Stimulated activated CD4-positive, alpha-beta T cell treated with anti-CD3 and anti-CD28 coated beads, TNF-alpha, amount 100 ng/mL, for 24 hours (primary cell): ENCODE results near the gene RRP36.

ENCODE experiments used
- DNase-seq, 3 experiments: peaks; one replicate each; pipeline ENCODE4 v3.0.0-alpha.2; 2020; ENCODE audit warnings: low read depth in 3 of 3

The RRP36 gene

DNA sequence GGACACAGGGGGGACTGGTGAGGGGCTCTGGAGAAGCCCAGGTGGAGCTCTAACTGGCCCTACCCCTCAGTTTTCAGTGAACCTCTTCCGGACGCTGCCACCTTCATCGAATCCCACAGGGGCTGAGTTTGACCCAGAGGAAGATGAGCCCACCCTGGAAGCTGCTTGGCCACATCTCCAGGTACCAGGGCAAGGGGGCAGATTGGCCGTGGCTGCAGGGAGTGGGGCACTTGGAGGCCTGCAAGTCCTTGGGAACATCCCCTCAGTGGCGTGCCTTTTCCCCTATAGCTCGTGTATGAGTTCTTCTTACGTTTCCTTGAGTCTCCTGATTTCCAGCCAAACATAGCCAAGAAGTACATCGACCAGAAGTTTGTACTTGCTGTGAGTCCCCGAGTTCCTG is 14.3 kb upstream of the RRP36 start:
- DNase-seq = no peak

DNA sequence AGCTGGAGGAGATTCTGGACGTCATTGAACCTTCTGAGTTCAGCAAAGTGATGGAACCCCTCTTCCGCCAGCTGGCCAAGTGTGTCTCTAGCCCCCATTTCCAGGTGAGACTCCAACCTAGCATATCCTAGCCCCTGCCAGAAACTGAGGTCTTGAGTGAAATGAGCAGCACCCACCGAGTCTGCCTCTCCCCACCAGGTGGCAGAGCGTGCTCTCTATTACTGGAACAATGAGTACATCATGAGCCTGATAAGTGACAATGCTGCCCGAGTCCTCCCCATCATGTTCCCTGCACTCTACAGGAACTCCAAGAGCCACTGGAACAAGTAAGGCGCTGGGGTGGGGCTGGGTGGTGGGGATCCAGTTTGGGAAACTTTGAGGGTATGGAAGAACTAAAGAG is 12.3 kb upstream of the RRP36 start:
- peak in 1 of 3 experiments; percentile 22 for DNase-seq

DNA sequence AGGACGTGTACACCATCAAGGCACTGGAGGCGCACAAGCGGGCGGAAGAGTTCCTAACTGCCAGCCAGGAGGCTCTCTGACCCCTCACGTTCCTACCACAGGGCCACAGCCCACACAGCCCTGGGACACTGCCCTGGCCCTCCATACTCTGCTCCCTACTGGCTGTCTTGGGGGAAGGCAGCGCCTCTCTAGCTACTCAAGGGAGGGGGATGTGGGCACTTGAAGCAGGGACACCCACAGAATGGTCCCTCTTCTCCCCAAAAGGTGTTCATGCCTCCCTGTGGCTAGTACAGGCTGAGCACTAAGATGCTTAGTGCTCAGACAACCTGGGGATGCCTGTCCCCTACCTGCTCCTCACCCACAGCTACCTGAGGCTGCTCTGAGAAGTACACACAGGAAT is 10.2 kb upstream of the RRP36 start:
- DNase-seq = no peak

DNA sequence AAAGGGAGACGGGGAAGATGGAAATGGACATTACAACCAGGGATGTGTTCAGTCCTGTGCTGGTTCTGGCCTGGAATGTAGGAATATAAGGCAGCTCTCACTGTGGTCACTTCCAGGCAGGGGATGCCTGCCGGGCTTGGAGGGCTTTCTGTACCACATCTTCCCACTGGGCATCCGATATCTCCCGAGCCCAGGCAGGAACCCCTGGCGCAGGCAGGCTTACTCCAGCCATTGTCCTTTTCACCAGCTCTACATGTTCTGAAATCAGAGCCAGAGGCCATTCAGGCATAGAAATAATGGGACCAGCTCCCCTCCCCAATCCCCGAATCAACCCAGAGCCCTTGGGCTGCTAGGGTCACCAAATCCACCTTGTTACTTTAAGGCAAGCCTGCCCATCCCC is 9.1 kb upstream of the RRP36 start:
- no peak for DNase-seq

DNA sequence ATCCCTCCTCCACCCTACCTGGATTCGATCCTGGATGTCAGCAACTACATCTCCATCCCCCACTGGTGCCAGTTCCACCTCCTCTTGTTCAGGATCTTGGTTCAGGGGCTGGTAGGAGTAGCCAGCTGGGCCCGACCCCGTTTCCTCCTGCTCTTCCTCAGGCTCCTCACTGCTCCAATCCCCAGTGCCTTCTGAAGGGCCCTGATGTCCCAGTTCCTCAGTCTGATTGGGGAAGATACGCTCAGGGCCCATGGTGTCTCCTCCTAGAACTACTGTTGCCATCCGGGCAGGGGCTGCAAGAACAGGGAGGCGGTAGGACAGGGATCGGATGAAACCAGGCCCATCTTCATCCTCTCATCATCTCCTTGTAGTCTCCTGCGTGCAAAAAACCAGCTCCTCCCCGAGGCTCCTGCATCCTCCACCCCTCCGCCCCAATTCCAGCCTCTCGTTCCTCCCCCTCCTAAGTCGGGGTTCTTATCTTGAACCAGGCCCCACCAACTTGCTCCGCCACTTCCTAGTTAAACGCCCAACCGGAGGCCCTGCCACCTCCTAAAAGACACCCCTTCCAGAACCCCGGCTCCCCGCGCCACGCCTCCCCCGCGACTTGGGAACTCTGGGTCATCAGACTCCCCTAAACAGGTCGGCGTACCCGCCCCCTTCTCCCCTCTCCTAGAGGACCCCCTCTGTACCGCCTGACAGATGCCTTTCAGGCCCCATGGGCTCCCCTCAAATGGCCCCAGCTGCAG is 8.2 kb upstream of the RRP36 start:
- no peak for DNase-seq

DNA sequence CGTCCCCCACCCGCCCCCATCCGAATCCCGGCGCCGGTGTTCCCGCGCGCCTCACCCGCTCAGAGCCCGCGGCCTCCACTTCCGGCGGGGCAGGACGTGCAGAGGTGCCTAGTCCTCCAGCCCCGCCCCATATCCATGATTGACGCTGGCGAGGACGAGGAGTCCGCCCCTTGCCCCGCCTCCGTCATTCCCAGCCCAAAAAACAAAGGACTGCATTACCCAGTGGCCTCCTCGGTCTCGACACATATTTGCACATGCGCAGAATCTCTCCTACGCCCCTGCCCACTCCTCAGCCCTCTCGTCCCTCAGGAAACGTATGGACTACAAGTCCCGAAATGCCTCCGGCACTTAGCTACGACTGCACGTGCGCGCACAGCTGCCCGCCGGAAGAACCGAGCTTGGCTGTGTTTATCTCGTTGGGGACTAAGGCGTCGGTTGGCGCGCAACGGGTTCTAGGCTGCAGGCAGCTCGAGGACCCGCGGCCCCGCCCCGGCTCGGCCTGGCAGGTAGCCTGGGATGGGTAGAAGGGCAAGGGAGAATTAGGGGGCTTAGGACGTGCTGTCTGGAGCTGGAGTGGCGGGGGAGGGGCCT is 7.5 kb upstream of the RRP36 start, which contains the start of the genes KLHDC3 and MEA1:
TSS of gene KLHDC3 (plus strand) at position 407 of the 591 bp plus-strand sequence. CDS start 2,944 bp downstream, outside the sequence.
TSS of gene MEA1 (minus strand) at position 104 of the 591 bp plus-strand sequence. CDS start 133 bp downstream, outside the sequence.
- DNase-seq = peak; percentile 98 to 99 (median 98)

DNA sequence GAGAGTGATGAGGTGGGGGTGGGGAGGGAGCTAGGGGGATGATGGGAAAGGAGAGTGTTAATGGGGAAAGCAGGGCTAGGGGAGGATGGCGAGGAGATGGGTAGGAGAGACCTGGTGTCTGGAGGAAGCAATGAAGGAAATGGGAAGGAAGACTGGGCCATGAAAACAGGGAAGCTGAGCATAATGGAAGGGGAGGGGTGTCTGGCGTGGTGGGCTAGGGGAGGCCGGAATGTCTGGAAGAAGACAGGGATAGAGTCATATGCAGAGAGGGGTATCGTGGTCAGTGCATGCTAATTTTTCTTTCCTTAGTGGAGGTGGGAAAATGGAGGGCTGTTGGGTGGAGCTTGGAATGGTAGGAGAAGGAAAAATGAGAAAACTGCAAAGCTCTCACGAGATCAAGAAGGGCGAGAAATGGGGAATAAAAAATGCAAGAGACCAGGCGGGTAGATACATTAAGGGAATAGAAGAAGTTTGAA is 7.0 kb upstream of the RRP36 start:
- no peak for DNase-seq

DNA sequence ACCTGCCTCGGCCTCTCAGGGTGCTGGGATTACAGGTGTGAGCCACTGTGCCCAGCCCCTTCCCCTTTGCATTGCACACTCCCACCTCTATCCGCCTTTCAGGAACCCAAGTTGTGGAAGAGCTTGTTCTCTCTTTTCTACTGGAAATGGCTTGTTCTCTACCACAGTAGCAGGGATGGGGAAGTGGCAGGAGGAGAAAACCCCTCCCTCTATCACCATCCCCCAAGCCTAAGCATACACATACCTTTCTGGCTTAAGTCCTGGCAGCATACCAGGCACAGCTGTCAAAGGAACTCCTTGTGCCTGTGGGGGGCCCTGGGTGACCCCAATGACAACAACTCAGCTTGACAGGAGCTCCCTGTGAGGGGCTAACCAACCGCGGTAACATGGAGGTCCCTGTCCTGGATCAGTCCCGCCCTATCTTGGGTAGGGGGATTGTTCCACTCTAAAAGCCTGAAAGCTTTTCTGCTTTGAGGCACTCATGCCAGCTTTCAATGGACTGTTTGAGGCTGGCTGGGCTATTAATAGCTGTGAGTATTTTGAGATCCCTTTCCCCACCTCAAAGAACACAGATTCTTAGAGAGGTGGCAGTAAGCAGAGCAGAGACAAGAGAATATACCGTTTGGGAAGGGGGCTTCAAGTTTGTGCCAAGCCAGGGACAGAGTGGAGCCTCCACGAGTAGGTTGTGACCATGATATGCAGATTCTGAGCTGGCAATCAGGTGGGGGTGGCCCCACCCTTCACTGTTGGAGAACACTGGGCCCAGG is 5.1 kb upstream of the RRP36 start:
- DNase-seq = no peak

DNA sequence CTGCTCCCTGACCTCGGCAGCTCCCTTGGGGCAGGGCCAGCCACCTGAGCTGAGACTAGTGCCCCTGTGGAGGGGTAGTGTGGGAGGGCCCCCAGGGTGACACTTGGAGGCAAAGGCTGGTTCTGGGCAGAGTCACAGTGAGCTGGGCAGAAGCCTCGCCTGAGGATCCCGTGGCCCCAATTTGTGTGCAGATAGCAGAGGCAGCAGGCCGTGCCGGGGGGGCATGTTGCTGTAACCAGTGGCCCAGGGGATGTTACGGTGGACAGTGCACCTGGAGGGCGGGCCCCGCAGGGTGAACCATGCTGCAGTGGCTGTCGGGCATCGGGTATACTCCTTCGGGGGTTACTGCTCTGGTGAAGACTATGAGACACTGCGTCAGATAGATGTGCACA is 4.5 kb upstream of the RRP36 start:
- no peak for DNase-seq

DNA sequence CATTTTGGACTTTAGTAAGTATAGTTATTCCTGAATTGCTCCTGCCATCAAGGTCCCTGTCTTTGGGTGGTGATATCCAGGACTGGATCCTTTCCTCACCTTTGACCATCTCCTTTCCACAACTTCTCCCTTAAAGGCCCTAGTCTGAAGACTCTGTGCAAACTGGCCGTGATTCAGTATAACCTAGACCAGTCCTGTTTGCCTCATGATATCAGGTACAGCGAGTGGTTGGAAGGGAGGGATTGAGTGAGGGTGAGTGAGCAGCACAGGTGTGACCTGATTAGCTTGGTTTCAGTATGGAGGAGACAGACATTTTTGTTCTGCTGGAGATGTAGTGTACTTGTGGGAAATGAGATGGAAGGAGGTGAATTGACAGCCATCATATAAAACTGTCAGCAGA is 2.3 kb upstream of the RRP36 start:
- no peak for DNase-seq

DNA sequence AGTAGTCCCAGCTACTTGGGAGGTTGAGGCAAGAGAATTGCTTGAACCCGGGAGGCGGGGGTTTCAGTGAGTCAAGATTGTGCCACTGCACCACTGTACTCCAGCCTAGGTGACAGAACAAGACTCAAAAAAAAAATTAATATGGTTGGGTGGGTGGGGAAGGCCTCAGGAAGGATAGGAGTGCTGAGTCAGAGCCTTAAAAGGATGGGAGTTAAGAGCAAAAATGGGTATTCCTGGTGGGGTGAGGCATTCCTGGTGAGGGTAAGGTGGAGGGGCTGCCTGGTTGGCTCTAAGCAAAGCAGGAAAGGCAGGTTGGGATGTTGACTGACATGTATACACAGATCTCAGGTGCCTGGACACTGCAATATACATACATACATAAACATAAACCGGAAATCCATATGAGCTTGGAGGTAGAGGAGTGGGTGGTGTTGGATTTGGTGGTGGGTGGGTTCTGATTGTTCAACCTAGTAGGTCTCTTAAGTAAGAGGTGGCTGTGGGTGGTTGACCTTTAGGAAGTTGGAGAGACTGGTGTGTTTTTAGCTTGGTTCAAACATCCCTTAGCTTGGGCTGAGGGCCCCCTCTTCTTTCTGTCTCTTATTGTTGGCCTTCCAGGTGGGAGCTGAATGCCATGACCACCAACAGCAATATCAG is 1.2 kb upstream of the RRP36 start:
- no peak for DNase-seq

DNA sequence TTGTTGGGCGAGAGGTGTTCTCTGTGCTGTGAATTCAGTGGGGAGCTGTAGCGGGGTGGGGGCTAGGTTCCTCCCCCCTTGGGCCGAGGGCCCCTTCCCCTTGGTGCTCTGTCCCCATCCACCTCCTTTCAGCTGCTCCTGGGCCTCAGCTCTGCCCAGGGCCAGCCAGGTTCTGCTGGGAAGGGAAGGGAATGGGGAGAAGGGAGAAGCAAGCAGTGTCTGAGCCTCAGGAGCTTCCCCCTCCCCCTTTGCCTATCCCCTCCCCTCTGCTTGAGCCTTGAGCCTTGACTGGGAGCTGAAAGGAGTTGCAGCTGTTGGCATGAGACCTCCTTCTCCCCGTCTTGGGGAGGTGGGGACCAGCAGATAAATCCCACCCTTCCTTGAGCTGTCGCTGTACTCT is 576 bp upstream of the RRP36 start:
- DNase-seq = no peak

DNA sequence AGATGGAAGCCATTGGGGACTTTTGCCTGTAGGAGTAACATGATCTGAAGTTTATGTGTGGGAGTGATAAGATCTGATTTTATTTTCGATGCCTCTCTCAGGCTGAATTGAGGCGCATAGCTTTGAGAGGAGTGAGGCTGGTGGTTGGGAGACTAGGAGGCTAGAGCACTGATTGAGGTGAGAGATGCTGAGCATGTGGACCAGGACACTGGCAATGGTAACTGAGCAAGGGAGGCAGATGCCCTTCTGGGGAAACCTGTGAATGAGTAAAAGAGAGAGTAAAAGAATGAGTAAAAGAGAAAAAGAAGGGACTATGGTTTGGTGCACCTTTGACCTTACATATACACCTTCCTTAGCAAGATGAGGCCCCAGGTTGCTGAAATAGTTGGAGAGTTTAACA is 3.0 kb downstream of the RRP36 start:
- no peak for DNase-seq

DNA sequence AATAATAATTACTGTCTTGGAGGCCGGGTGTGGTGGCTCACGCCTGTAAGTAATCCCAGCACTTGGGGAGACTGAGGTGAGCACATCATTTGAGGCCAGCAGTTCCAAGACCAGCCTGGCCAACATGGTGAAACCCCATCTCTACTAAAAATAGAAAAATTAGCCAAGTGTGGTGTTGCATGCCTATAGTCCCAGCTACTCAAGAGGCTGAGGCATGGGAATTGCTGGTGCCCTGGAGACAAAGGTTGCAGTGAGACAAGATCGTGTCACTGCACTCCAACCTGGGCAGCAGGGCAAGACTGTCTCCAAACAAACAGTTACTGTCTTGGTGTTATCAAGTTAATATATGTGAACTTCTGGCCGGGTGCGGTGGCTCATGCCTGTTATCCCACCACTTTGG is 4.9 kb downstream of the RRP36 start:
- DNase-seq = no peak

DNA sequence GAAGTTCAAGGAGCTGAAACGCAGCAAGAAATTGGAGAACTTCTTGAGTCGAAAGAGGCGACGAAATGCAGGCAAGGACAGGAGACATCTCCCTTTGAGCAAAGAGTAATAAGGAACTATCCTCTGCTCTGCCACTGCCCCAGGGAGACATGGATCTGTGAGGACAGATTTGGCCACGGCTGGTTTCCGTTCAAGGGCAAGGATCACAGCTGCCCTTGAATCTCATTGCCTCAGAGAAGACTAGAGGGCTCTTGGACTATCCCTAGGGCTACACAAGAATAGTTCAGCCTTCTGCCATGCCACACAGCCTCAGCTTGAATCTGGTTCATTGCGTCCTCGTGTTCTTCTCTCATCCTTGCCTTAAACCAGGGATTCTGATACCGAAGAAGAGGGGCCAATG is 7.7 kb downstream of the RRP36 start:
- DNase-seq = no peak

DNA sequence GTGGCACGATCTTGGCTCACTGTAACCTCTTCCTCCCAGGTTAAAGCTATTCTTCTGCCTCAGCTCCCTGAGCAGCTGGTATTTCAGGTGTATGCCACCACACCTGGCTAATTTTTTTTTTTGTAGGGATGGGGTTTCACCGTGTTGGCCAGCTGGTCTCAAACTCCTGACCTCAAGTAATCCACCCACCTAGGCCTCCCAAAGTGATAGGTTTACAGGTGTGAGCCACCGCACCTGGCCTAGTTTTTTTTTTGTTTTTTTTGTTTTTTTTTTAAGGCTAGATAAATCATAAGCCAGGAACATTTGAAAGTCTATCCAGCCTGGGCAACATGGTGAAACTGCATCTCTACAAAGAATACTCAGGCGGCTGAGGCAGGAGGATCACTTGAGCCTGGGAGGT is 10.9 kb downstream of the RRP36 start:
- DNase-seq = no peak

DNA sequence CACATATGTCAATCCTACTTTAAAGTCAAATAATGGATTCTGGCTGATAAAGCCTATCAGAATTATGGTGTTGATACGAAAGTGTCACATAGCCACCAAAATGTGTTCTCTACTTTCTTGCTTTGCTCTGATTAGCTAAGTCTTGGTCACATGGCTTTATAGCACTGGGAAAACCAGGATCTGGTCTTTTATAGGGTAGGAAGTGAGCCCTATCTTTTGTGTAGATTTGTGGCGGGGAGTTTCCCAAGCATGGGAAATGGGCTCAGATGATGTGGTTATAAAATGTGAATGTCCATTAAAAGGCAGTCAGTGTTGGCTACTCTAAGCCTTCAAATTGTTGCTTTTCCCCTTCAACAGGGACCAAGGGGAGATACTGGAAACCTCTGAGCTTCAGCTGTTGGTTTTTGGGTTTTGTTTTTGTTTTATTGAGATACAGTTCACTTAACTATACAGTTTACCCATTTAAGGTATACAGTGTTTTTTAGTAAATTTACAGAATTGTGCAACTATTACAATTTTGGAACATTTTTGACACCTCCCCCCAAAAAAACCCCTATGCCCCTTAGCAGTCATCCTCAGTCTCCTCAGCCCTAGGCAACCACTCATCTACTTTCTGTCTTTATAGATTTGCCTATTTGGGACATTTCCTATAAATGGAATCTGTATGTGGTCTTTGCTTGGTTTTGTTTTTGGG is 12.2 kb downstream of the RRP36 start:
- no peak for DNase-seq

DNA sequence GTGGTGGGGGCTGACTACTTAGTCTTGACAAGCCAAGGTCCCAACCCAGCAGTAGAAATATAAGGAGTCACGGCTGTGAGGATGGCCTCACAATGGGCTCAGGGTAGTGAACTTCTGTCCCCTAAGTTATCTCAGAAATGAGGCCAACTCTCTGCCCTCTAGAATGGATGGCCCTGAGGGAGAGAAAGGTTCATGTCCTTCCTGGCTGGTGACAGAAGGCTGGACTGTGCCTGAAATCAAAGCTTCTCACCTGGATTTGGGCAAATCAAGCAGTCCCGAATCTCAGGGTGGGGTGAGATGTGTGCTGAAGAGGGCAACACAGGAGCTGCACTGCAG is 12.7 kb downstream of the RRP36 start:
- no peak for DNase-seq

DNA sequence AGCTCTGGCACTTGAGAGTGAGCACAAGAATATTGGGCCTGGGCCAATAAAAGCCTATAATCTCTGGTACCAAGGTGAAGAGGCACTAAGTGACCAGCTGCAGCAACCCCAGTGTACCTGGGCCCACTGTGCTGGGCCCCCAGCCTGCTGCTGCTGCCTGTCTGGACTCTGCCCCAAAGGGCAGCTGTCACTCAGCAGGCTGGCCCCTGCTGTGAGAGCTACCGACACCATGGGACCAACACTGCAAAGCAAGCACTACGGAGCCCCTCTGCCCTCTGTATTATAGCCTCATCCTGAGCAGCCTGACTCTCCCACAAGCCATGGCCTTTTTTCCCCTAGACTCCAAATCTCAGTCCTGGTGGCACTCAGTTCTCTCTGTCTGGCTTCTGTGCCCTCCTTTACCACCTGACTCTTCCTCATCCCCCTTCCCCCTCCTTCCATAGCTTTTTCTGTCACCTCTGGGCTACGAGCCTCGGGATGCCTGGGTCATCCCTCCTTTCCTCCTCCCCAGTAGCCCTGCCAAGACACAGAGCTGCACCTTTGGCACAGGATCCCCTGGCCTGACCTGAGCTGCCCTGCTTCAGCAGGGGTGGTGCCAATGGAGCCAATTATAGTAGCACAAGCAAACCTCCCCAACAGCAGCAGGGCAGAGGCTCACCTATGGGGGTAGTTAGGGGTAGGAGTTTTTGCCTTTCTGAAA is 14.2 kb downstream of the RRP36 start:
- no peak for DNase-seq

DNA sequence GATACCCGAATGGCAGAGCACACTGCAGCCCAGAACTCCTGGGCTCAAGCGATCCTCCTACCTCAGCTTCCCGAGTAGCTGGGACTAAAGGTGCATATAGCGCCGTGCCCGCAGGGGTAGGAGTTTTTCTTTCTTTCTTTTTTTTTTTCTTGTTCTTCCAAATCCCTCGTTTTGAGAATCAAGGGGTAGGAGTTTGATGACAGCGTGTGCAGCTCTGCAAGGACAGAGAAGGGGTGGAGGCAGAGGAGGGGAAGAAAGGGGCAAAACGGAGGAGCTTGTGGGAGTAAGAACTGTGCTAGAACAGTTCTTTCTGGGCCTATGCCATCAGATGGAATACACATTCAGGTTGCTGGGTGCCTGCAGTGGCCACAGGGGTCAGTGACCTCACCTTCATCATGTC is 15.3 kb downstream of the RRP36 start:
- DNase-seq = no peak

DNA sequence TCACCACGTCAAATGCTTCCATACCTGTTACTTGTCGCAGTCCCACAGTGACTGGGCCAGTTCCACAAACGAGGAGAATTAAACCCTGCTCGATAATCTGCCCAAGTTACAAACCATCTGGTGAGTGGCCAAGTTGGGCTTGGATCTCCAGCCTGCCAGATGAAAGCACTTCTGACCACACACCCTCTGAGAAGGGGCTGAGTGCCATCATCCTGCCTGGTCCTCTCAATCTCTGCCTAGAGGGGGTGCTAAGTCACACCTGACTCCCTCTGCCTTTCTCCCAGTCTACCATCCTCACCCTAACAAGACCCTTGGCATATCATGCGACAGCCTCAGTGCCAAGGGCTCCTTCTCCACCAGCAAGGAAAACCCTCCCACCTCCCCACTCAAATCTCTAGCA is 15.8 kb downstream of the RRP36 start:
- no peak for DNase-seq
